Mesenchymal stem cell (in vitro differentiated cells and primary cell): Measurements from ENCODE around the gene DSCAML1.
"Not testable (repeated sequence)": the region's sequence is repeated elsewhere in the genome, so short reads cannot be mapped to it uniquely, and the experiment has no call there.

ENCODE experiments used
- DNase-seq: peaks from one replicate; pipeline ENCODE4 v3.0.0-alpha.2; 2013
- H2AFZ ChIP-seq: one replicate; pipeline ENCODE4 v1.6.1; 2013; ENCODE audit warnings: low read depth, mild to moderate bottlenecking, control low read depth, inconsistent platforms, low read length, moderate library complexity
- H2AK5ac ChIP-seq: 2 replicates; pipeline ENCODE4 v1.6.1; 2013; ENCODE audit warnings: low read length, moderate library complexity, mild to moderate bottlenecking, inconsistent platforms; ENCODE audit not compliant: severe bottlenecking
- H2BK120ac ChIP-seq: one replicate; pipeline ENCODE4 v1.6.1; 2013; ENCODE audit warnings: low read depth, mild to moderate bottlenecking, inconsistent platforms, low read length, moderate library complexity
- H2BK12ac ChIP-seq, 2 experiments: one replicate each; pipeline ENCODE4 v1.6.1; 2013; ENCODE audit warnings: inconsistent platforms in 2 of 2, low read length in 2 of 2, mild to moderate bottlenecking in 2 of 2, moderate library complexity in 2 of 2, control low read depth in 1 of 2
- H2BK15ac ChIP-seq: one replicate; pipeline ENCODE4 v1.6.1; 2013; ENCODE audit warnings: mild to moderate bottlenecking, low read depth, inconsistent platforms; ENCODE audit not compliant: poor library complexity, severe bottlenecking
- H2BK5ac ChIP-seq: 2 replicates; pipeline ENCODE4 v1.6.1; 2013; ENCODE audit warnings: low read depth, mild to moderate bottlenecking, low read length, control low read depth, inconsistent platforms; ENCODE audit not compliant: poor library complexity, severe bottlenecking
- H3K14ac ChIP-seq, 2 experiments: one replicate each; pipeline ENCODE4 v1.6.1; 2013; ENCODE audit warnings: inconsistent platforms in 2 of 2, low read length in 2 of 2, control low read depth in 1 of 2, mild to moderate bottlenecking in 1 of 2, moderate library complexity in 1 of 2
- H3K18ac ChIP-seq, 2 experiments: one replicate each; pipeline ENCODE4 v1.6.1; 2013; ENCODE audit warnings: inconsistent platforms in 2 of 2, low read length in 2 of 2, control low read depth in 1 of 2, low read depth in 1 of 2, mild to moderate bottlenecking in 1 of 2
- H3K23ac ChIP-seq, 2 experiments: one replicate each; pipeline ENCODE4 v1.6.1; 2013; ENCODE audit warnings: inconsistent platforms in 2 of 2, low read length in 2 of 2, mild to moderate bottlenecking in 2 of 2, moderate library complexity in 2 of 2, control low read depth in 1 of 2
- H3K27ac ChIP-seq: 2 replicates; pipeline ENCODE4 v1.5.1; 2013; ENCODE audit warnings: mild to moderate bottlenecking, moderate library complexity, low read length, control low read depth, inconsistent platforms; ENCODE audit not compliant: poor library complexity, severe bottlenecking
- H3K27me3 ChIP-seq, 2 experiments: 2 replicates each; pipeline versions ENCODE4 v1.6.1 to v1.7.0; 2013; ENCODE audit warnings: low read length in 2 of 2, mild to moderate bottlenecking in 2 of 2, moderate library complexity in 2 of 2, control low read depth in 1 of 2, inconsistent platforms in 1 of 2; ENCODE audit not compliant: control insufficient read depth in 1 of 2, insufficient read depth in 1 of 2
- H3K36me3 ChIP-seq, 2 experiments: 2 replicates each; pipeline versions ENCODE4 v1.6.1 to v1.7.0; 2013; ENCODE audit warnings: low read length in 2 of 2, control low read depth in 1 of 2, inconsistent platforms in 1 of 2, low read depth in 1 of 2, mild to moderate bottlenecking in 1 of 2; ENCODE audit not compliant: insufficient read depth in 2 of 2, control insufficient read depth in 1 of 2
- H3K4ac ChIP-seq, 2 experiments: one replicate each; pipeline ENCODE4 v1.6.1; 2013; ENCODE audit warnings: inconsistent platforms in 2 of 2, low read length in 2 of 2, mild to moderate bottlenecking in 2 of 2, moderate library complexity in 2 of 2, control low read depth in 1 of 2, low read depth in 1 of 2
- H3K4me1 ChIP-seq: 2 replicates; pipeline ENCODE4 v1.6.1; 2013; ENCODE audit warnings: low read depth, low read length, control low read depth; ENCODE audit not compliant: control insufficient read depth, insufficient read depth
- H3K4me2 ChIP-seq: 2 replicates; pipeline ENCODE4 v1.6.1; 2013; ENCODE audit warnings: low read length, mild to moderate bottlenecking, inconsistent platforms; ENCODE audit not compliant: poor library complexity, severe bottlenecking
- H3K4me3 ChIP-seq, 2 experiments: 2 replicates each; pipeline versions ENCODE4 v1.5.1 to v1.7.0; 2013; ENCODE audit warnings: low read length in 2 of 2, mild to moderate bottlenecking in 2 of 2, control low read depth in 1 of 2, low read depth in 1 of 2; ENCODE audit not compliant: insufficient read depth in 1 of 2
- H3K79me1 ChIP-seq: replicated peaks from 2 replicates; pipeline ENCODE4 v1.6.1; 2013; ENCODE audit warnings: mild to moderate bottlenecking, control low read depth, low read length, inconsistent platforms; ENCODE audit not compliant: poor library complexity, severe bottlenecking
- H3K9ac ChIP-seq: 2 replicates; pipeline ENCODE4 v1.7.0; 2013; ENCODE audit warnings: mild to moderate bottlenecking, low read length, moderate library complexity
- H3K9me3 ChIP-seq: 2 replicates; pipeline ENCODE4 v1.7.0; 2013; ENCODE audit warnings: mild to moderate bottlenecking, low read length; ENCODE audit not compliant: control insufficient read depth
- H4K8ac ChIP-seq: one replicate; pipeline ENCODE4 v1.6.1; 2013; ENCODE audit warnings: inconsistent platforms, mild to moderate bottlenecking, low read length, moderate library complexity
- H4K91ac ChIP-seq: one replicate; pipeline ENCODE4 v1.6.1; 2013; ENCODE audit warnings: mild to moderate bottlenecking, low read length, inconsistent platforms
- whole genome bisulfite sequencing: methylation state at CpG from one replicate; pipeline ENCODE4 v1.1.7; 2013; ENCODE audit warnings: mixed read lengths; 5-methylcytosine and 5-hydroxymethylcytosine counted together

The DSCAML1 gene

GRCh38 chr11:117763465-117763864 lies 33.6 kb downstream of the DSCAML1 start:
- peaks cover 21 to 62% of the 10 kb centered on the region in 2 experiments for H3K27me3 ChIP-seq
- not testable (repeated sequence) for H4K91ac ChIP-seq, H3K9ac ChIP-seq, H3K27ac ChIP-seq, H3K79me1 ChIP-seq, DNase-seq, H3K36me3 ChIP-seq, H3K4me2 ChIP-seq, H3K4me1 ChIP-seq, H2AK5ac ChIP-seq, H2BK5ac ChIP-seq, H3K23ac ChIP-seq, H3K18ac ChIP-seq, H4K8ac ChIP-seq, H3K4me3 ChIP-seq, H3K4ac ChIP-seq, H2BK120ac ChIP-seq, H3K9me3 ChIP-seq, H2AFZ ChIP-seq, H2BK12ac ChIP-seq, H2BK15ac ChIP-seq, H3K14ac ChIP-seq
- WGBS: 78% methylated on average over 4 of the region's 5 CpGs

DNA sequence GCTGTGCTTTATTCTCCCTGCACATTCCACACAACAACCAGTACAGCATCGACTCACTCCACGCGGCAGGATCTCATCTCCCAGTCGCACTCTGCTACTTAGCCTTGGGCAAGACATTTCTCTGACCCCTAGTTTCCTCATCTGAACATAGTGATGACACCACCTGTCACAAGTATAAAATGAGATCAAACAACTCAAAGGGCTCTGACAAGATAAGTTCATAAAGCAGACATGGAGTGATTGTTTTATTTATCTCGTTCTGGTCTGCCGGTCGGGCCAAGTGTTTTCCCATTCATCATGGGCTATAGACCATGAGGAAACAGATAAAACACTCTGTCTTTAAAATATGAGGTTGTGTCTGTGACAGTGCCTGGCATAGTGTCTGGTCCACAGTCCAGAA lies 35.0 kb downstream of the DSCAML1 start:
- 67% methylated on average over 7 of the region's 7 CpGs for WGBS
- no peak overlapping the region for H2AK5ac ChIP-seq
- H2BK12ac ChIP-seq: no peak overlapping the region
- no peak overlapping the region for H2BK15ac ChIP-seq
- no peak overlapping the region for H3K14ac ChIP-seq
- H3K4me1 ChIP-seq: no peaks in the 10 kb centered on the region
- DNase-seq: no peak
- H3K9ac ChIP-seq: no peak overlapping the region
- H3K79me1 ChIP-seq: peaks cover 2% of the 10 kb centered on the region
- no peak overlapping the region for H4K91ac ChIP-seq
- no peak overlapping the region for H3K4ac ChIP-seq
- H3K4me2 ChIP-seq: no peak overlapping the region
- no peak overlapping the region for H3K18ac ChIP-seq
- no peak overlapping the region for H2BK120ac ChIP-seq
- no peaks in the 10 kb centered on the region for H3K9me3 ChIP-seq
- no peak overlapping the region for H3K4me3 ChIP-seq
- peaks cover 0 to 9% of the 10 kb centered on the region in 2 experiments for H3K36me3 ChIP-seq
- H3K27me3 ChIP-seq: peaks cover 15 to 49% of the 10 kb centered on the region in 2 experiments
- no peak overlapping the region for H4K8ac ChIP-seq
- no peak overlapping the region for H2AFZ ChIP-seq
- H3K27ac ChIP-seq: no peak overlapping the region
- no peak overlapping the region for H3K23ac ChIP-seq
- H2BK5ac ChIP-seq: no peak overlapping the region

GRCh38 chr11:117759305-117759704 lies 37.7 kb downstream of the DSCAML1 start:
- Histone ChIP-seq H3K27me3 (peaks cover 35 to 54% of the 10 kb centered on the region in 2 experiments), H3K9me3 (no peaks in the 10 kb centered on the region), H2BK12ac (no peak overlapping the region), H3K27ac (no peak overlapping the region), H3K4me2 (no peak overlapping the region), H3K79me1 (peaks cover 2% of the 10 kb centered on the region), H3K9ac (no peak overlapping the region), H3K4ac (no peak overlapping the region), H3K23ac (no peak overlapping the region), H3K4me3 (no peak overlapping the region), H2BK120ac (no peak overlapping the region), H2BK5ac (no peak overlapping the region), H2AK5ac (no peak overlapping the region), H4K8ac (no peak overlapping the region), H3K18ac (no peak overlapping the region), H2AFZ (no peak overlapping the region), H3K36me3 (no peaks in the 10 kb centered on the region), H3K14ac (no peak overlapping the region), H2BK15ac (no peak overlapping the region), H4K91ac (no peak overlapping the region), H3K4me1 (no peaks in the 10 kb centered on the region)
- DNase-seq: no peak
- WGBS: 49% methylated on average over 6 of the region's 8 CpGs

GRCh38 chr11:117754030-117754429 lies 43.0 kb downstream of the DSCAML1 start:
- Histone ChIP-seq H2BK12ac (no peak overlapping the region), H2AFZ (no peak overlapping the region), H2AK5ac (no peak overlapping the region), H2BK120ac (no peak overlapping the region), H3K27ac (no peak overlapping the region), H2BK15ac (no peak overlapping the region), H3K9me3 (no peaks in the 10 kb centered on the region), H3K14ac (no peak overlapping the region), H3K23ac (no peak overlapping the region), H3K18ac (no peak overlapping the region), H3K27me3 (peaks cover 42 to 55% of the 10 kb centered on the region in 2 experiments), H3K9ac (no peak overlapping the region), H3K79me1 (peaks cover 1% of the 10 kb centered on the region), H3K4me2 (no peak overlapping the region), H4K8ac (no peak overlapping the region), H3K4ac (no peak overlapping the region), H2BK5ac (no peak overlapping the region), H3K36me3 (peaks cover 0 to 4% of the 10 kb centered on the region in 2 experiments), H3K4me1 (no peaks in the 10 kb centered on the region), H3K4me3 (no peak overlapping the region), H4K91ac (no peak overlapping the region)
- WGBS: 47% methylated on average over 4 of the region's 4 CpGs
- DNase-seq: no peak
